AG20443 (cell line): ENCODE measurements around the gene FBXW4.

Experiments used
- DNase-seq: peaks from one replicate; pipeline ENCODE4 v3.0.0; 2012; ENCODE audit warnings: low spot score, mixed read lengths

Gene FBXW4, protein sequence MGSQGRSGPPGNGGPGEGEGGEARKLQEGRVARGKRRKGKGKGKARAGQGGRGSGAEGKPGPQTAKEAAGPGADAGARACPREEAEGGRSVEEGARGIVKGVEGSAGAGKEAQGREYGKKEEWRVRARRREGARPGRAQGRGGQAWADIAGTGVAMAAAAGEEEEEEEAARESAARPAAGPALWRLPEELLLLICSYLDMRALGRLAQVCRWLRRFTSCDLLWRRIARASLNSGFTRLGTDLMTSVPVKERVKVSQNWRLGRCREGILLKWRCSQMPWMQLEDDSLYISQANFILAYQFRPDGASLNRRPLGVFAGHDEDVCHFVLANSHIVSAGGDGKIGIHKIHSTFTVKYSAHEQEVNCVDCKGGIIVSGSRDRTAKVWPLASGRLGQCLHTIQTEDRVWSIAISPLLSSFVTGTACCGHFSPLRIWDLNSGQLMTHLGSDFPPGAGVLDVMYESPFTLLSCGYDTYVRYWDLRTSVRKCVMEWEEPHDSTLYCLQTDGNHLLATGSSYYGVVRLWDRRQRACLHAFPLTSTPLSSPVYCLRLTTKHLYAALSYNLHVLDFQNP

DNA sequence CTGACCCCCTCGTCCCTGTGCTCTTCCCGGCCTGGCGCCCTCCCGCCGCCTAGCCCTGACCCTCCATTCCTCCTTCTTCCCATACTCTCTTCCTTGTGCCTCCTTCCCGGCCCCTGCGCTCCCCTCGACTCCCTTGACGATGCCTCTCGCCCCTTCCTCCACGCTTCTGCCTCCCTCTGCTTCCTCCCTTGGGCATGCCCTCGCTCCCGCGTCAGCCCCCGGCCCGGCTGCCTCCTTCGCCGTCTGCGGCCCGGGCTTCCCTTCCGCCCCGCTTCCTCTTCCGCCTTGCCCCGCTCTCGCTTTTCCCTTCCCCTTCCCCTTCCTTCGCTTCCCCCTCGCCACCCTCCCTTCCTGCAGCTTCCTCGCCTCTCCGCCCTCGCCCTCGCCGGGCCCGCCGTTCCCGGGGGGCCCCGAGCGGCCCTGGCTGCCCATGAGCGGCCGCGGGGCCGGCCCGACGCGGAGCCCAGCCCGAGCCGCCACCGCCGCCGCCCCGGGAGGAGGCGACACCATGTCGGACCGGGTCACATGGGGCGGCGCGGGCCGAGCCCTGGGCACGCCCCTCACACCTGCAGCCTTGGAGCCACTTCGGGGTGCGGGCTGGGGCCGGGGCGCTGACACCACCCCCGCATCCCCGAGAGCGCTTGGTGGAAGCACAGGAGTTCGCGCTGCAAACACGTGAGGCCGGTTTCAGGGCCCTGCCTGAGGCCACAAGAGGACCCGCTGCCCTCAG lies at the start of gene FBXW4:
TSS of gene FBXW4 (minus strand) at position 497 of the 730 bp plus-strand sequence. CDS start at position 432, 65 bp downstream.
- peak; percentile 90 for DNase-seq

DNA sequence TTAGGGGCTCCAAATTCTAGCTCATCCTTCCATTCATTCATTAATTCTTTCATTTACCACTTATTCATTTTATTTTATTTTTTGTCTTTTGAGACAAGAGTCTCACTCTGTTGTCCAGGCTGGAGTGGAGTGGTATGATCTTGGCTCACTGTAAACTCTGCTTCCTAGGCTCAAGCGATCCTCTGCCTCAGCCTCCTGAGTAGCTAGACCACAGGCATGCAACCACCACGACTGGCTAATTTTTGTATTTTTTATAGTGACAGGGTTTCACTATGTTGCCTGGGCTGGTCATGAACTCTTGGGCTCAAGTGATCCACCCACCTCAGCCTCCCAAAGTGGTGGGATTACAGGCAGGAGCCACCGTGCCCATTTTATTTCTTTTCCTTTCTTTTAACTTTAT lies 49.3 kb upstream of the FBXW4 start:
- no peak for DNase-seq

DNA sequence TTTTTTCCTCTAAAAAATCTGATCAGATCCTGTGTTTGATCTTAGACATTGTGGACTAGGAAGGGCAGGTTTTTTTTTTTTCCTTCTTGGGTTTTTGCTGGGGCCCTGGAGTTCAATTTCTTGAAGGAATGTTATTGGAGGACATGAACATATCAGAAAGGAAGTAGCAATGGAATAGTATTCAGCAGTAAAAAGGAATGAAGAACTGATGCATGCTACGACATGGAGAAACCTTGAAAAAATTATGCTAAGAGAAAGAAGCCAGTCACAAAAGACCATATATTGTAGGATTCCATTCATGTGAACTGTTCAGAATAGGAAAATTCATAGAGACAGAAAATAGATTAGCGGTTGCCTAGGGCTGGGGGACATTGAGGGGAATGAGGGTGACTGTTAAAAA lies 47.0 kb upstream of the FBXW4 start:
- DNase-seq = no peak

DNA sequence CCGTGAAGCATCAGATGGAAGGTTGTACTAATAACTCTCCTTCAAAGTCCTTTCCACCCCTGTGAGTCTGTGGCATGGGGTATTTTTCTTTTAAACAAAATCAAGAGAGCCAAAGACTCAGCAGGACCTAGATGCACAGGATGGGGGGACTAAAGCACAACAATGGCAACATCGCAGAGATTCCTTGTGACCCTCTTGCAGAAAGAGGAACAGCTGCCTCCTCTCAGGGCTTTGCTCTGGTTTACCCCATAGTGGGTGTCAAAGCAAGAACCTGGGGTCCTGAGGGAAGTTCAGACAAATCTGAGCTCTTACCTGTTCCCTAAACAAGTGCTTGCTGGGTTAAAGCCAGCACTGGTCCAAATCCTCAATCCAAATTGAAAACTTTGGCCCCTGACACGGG lies 41.7 kb upstream of the FBXW4 start:
- no peak for DNase-seq

DNA sequence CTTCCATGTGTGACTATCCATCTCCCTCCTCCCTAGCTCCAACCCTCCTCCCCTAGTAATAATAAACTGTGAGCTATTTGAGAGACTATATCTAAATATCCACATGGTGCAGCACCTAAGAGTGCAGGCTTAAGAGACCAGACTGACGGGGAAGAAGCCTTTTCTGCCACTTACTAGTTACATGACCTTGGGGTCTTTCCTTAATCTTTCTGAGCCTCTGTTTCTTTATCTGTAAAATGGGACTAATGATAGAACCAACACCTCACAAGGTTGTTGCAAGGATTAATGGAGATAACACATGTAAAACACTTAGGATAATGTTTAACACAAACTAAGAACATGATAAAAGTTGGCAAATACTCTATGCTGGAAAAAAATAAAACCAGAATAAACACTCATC lies 37.1 kb upstream of the FBXW4 start:
- DNase-seq = no peak

DNA sequence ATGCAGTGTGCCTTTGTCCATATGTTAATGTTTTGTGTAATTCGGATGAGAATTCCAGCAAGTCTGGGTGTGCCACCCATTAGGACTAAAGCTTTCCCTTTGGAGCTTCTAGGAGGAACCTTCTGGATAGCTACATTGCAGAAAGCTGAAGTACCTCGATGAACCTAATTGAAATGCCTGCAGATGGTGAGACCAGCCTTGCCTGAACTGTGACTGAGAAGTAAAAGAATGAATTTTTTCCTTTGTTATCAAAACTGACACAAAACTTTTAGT lies 31.1 kb upstream of the FBXW4 start:
- DNase-seq = no peak

DNA sequence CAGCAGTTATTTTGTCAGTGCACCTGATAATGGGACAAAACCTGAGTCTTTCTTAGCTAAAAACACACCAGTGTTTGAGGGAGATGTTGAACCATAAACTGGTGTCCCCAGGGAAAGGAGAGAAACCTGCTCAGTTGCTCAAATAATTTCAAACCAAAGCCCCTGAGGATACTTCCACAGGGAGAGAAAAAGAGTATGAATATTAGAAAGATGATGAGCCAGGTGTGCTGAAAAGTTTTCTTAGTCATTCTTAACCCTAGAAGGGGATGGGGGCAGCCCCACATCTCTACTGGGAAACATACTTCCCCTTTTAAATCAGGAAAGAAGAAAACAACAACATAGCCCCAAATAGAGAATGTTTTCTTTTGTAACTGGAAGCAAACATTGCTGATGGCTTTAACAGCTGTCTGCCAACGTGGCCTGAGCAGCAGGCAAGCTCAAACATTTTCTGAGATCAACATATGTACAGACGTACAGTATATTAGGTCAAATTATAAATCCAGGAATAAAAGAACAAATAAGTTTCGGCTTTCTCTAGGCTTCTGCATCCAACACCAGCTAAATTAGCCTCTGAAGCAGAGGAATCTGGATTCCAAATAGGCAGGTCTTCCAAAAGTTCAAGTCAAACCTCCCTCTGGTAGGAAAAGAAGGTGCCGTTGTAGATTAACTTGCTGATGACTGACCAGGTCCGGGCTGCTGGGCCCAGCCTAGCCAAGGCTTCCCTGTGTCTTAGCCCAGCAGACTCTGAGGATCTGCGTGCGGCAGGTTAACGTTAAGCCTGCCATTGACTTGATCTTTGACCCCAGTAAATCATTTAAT lies 30.5 kb upstream of the FBXW4 start:
- no peak for DNase-seq

DNA sequence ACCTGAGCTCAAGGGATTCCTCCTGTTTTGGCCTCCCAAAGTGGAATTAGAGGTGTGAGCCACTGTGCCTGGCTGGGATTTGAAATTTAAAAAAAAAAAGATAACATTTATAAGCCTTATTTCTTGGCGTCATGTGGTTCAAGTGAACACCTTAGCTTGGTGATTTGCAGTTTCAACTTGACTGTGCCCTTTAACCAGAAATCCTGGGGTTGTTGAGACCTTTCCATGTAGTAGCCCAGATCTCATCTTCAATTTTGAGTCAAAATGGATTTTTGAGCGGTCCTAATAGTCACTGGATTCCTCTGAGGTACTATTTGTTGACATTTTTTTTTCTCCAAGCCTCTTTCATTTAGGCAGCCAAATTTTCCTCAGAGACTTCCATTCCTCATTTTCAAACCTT lies 29.5 kb upstream of the FBXW4 start:
- no peak for DNase-seq

DNA sequence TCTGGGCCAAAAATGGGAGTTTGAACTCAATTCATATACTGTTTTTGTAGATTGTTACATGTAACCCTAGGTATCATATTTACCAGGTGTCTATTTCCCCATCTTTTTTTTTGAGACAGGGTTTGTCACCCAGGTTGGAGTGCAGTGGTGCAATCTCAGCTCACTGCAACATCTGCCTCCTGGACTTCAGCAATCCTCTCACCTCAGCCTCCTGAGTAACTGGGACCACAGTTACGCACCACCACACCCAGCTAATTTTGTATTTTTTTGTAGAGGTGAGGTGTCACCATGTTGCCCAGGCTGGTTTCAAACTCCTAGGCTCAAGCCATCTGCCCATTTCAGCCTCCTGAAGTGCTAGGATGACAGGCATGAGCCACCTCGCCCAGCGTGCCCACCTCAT lies 28.2 kb upstream of the FBXW4 start:
- DNase-seq = no peak

DNA sequence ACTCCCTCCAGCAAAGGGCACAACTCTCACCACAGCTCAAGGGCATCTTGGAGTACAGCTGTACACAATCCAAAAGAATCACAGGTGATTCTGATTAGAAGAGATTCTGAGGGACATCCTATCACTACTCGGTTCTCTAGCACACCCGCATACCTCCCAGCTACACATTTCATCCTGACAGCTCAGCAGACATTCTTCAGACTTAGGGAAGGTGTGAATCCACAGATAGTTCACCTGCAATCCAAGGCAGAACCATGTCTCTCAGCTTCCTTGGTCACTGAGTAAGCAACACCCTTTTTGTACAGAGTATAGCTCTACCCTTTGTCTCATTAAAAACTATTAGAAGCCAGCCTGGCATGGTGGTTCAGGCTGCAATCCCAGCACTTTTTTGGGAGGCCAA lies 26.8 kb upstream of the FBXW4 start:
- no peak for DNase-seq

DNA sequence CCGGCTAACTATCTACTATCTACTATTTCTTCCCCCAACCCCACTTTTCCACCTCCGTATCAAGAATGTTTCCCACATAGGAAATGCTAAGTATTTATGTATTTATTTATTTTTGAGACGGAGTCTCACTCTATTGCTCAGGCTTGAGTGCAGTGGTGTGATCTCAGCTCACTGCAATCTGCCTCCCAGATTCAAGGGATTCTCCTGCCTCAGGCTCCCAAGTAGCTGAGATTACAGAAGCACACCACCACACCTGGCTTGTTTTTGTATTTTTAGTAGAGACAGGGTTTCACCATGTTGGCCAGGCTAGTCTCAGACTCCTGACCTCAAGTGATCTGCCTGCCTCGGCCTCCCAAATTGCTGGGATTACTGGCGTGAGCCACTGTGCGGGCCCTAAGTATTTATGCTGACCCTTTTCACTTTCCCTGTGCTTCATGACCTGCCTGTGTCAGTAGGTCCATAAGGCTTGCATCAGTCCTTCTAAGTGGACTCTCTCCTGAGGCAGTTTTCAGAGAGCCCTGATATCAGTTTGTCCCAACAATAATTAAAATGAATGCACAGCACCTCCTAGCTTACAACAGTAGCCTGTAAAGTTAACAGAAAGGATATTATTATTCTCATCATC lies 25.7 kb upstream of the FBXW4 start:
- DNase-seq = no peak

DNA sequence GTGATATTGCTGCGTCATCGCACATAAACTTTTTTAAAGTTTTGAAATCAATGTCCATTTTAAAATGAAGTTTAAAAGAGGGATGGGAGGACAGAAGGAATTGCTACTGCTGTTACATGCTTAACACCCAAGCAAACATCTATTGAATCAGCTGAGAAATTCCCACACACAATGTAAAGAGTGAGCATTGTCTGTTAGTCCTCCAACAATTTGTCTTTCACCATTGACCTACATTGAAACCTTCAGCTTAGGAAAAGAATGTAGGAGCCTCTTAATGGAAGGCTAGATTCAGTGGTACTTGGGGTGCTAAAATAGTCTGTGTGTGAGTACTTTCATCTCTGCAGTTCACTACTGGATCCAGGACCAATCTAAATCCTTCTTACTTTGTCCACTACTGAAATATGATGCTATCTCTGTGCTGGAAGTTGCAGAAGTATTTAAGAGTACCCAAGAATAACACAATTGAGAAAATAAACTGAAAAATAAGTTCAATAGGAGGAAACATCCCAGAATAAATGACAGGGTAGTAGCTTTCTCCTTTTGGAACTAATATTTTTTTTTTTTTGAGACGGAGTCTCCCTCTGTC lies 23.8 kb upstream of the FBXW4 start:
- no peak for DNase-seq

DNA sequence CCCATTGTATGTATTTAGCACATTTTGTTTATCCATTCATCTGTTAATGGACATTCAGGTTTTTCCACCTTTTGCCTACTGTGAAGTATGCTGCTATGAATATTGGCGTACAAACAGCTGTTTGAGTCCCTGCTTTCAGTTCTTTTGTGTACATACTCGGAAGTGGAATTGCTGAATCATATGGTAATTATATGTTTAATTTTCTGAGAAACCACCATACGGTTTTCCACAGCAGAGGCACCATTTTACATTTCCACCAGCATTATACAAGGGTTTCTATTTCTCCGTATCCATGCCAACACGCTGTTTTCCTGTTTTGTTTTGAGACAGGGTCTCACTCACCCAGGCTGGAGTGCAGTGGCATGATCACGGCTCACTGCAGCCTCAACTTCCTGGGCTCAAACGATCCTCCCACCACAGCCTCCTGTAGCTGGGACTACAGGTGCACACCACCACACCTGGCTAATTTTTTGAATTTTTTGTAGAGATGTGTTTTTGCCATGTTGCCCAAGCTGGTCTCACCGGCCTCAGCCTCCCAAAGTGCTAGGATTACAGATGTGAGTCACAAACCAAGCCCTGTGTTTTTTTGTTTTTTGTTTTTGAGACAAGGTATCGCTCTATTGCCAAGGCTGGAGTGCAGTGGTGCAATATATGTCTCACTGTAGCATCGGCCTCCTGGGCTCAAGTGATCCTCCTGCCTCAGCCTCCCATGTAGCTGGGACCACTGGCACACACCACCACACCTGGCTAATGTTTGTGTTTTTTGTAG lies 22.1 kb upstream of the FBXW4 start:
- no peak for DNase-seq

DNA sequence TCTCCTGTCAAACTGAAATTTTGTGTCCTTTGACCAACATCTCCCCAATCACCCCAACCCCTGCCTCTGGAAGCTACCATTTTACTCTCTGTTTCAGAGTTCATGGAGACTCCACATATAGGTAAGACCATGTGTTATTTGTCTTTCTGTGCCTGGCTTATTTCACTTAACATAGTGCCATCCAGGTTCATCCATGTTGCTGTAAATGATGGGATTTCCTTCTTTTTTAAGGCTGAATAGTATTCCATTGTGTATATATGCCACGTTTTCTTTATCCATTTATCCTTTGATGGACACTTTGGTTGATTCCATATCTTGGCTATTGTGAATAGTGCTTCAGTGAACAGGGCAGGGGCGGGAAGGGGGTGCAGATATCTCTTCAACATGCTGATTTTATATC lies 18.0 kb upstream of the FBXW4 start:
- no peak for DNase-seq

DNA sequence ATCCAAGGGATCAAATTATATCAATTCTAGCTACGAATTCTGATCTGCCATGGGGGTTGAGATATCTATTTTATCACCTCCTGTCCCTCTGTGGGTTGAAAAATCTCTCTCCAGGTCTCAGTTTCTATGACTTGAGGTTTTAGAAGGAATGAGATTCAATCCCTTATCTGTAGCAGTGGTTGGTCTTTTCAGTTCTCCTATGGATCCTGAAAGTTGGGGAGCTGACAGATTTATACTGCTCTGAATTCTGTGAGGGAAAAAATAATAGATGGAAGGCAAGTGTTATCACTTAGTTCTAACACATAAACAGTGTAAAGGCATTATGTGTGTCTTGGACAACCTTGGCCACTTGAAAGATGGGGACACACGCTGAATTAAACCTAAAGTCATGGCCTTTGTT lies 15.8 kb upstream of the FBXW4 start:
- DNase-seq = no peak

DNA sequence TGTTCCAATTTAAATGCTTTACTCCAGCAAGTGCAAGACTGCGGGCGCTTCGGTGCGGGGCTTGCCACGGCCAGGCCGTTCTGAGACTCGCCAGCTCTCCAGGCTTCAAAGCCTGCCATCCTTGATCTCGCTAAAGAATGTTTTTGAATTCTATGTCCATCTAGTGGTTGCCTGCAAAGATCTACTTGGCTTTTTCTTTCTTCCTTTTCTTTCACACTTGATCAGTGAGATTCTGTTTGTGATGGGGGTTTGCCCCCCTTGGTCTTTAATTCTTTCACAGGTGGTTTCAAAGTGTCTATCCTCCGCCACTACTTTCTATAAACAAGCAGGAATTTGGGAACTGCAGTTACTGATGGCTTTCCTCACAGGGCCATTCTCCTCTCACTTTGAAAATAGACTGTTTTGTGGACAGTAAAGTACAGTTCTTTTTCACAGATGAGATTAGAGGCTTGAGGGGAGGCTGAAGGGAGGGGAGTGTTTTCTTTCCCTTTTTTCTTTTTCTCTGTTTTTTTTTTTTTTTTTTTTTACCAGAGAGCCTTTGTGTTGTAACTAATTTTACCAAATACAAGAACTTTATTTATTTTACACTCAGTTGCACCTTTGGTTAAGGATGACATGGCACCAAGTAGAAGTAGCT lies 15.2 kb upstream of the FBXW4 start:
- DNase-seq = no peak

DNA sequence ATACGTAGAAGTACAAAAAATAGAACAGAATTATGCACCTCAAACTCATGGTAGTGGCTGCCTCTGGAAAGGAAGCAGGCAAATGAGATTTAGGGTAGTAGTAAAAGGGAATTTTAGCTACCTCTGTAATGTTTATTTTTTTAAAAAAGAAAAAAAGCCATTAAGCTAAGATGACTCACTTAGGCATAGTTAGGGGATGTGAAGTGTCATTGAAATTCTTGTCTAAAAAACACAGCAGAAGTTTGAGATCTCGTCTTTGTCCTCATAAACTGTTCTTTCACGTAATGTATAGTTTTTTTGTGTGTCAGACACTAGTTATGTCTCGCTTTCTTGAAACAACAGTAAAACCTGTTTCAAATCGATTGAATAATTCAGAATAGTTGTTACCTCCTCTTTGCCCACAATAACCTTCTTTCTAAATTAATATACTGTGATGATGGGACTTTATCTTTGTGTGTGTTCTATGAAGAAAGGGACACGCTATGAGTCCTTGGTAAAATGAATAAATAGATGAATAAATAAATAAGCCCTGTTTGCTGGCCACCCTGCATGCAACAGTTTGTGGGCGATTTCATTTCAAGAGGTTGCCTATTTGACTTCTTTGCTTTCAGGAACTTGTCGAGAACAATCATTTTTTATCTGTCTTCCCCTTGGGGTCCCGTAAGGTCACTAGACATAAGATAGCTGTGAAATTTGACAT lies 14.5 kb upstream of the FBXW4 start:
- no peak for DNase-seq

DNA sequence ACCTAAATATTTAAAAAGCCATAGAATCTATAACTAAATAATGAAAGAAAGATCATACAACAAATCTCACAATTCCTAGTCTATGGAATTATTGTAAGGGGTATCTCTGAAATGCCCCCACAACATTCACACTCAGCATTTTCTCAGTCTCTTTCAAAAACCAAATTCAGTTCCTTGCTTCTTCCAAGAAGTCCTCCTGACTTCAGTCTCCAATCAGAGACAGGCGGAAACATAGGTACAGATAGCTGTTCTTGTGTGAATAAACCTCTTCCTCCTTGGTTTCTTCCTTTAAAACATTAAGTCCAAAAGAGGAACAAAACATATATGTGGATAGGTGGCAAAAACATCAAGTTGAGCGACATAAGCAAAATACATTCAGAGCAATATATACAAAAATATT lies 13.9 kb upstream of the FBXW4 start:
- no peak for DNase-seq

DNA sequence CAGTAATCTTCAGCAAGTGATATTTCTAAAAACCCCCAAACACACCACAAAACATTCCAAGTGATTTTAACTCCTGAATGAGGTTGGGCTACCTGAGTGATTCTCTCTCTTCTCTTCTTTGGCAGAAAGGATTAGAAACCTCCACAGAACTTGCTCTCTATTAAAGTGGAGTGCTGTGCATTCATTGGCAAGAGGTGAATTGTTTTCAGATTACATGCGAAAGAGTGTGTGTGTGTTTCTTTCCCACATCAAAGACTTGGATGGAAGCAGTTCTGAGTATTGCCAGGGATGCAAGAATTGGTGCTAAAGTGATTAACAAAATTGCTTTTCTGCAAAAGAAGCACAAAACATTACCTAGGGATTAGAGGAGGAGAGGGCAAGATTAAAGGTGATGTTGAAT lies 13.1 kb upstream of the FBXW4 start:
- no peak for DNase-seq

DNA sequence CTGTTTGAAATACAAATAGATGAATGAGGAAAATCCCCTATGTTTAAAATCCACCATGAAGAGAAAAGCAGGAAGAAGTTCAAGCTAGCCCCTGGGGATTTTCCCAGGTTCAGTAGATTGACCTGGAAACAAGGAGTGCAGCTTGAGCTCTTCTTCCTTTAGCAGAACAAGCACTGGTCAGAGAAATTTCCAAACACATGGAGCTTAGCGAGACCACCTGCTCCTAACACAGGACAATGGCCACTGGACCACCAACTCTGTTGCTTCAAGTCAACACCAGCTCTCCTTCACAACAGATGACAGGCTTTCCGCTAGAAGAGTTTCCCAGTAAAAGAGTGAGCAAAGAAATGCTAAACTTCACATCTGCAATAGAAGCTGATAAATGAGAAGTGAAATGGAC lies 9.4 kb upstream of the FBXW4 start:
- no peak for DNase-seq
